Loucy (cell line): Measurements from ENCODE around the gene CLPSL1.

Experiments used
- H2AFZ ChIP-seq: fragments of 200-600 bp; sonication (generic); 2 replicates; pipeline ENCODE4 v1.6.0; 2016; ENCODE audit warnings: antibody characterized with exemption, mild to moderate bottlenecking, low read length, moderate library complexity
- H3F3A ChIP-seq: fragments of 200-600 bp; 2 replicates; pipeline ENCODE4 v1.6.0; 2016; ENCODE audit warnings: antibody characterized with exemption, low read depth, mild to moderate bottlenecking
- H3K27me3 ChIP-seq: fragments of 200-600 bp; sonication (generic); 2 replicates; pipeline ENCODE4 v1.6.1; 2014; ENCODE audit warnings: low read length, mild to moderate bottlenecking; ENCODE audit not compliant: insufficient read depth, poor library complexity, severe bottlenecking
- H3K36me3 ChIP-seq: fragments of 200-600 bp; sonication (generic); 2 replicates; pipeline ENCODE4 v1.6.1; 2016; ENCODE audit warnings: low read length; ENCODE audit not compliant: insufficient read depth
- H3K4me1 ChIP-seq: fragments of 200-600 bp; sonication (generic); 2 replicates; pipeline ENCODE4 v1.5.1; 2014; ENCODE audit warnings: low read length, mild to moderate bottlenecking; ENCODE audit not compliant: insufficient read depth, poor library complexity, severe bottlenecking
- H3K4me2 ChIP-seq: fragments of 200-600 bp; sonication (generic); 2 replicates; pipeline ENCODE4 v1.6.0; 2014; ENCODE audit warnings: antibody characterized with exemption, low read length, low read depth, mild to moderate bottlenecking; ENCODE audit not compliant: poor library complexity, severe bottlenecking
- H3K4me3 ChIP-seq: fragments of 200-600 bp; sonication (generic); 2 replicates; pipeline ENCODE4 v1.5.1; 2014; ENCODE audit warnings: low read length, mild to moderate bottlenecking, mixed read lengths; ENCODE audit not compliant: poor library complexity, severe bottlenecking
- H3K79me2 ChIP-seq: fragments of 200-600 bp; sonication (generic); 2 replicates; pipeline ENCODE4 v1.6.1; 2014; ENCODE audit warnings: low read length; ENCODE audit not compliant: insufficient read depth
- H3K9ac ChIP-seq: fragments of 200-600 bp; sonication (generic); 2 replicates; pipeline ENCODE4 v1.6.0; 2014; ENCODE audit warnings: mild to moderate bottlenecking, low read depth, low read length, moderate library complexity; ENCODE audit not compliant: poor library complexity, severe bottlenecking
- H3K9me2 ChIP-seq: fragments of 200-600 bp; sonication (generic); replicated peaks from 2 replicates; pipeline ENCODE4 v1.6.1; 2016; ENCODE audit warnings: low read depth, low read length, mixed read lengths
- H3K9me3 ChIP-seq: fragments of 200-600 bp; sonication (generic); 2 replicates; pipeline ENCODE4 v1.6.1; 2014; ENCODE audit warnings: mild to moderate bottlenecking, antibody characterized with exemption, low read length, low read depth; ENCODE audit not compliant: insufficient read depth
- H4K20me1 ChIP-seq: fragments of 200-600 bp; sonication (generic); 2 replicates; pipeline ENCODE4 v1.6.0; 2014; ENCODE audit warnings: antibody characterized with exemption, low read length, mild to moderate bottlenecking; ENCODE audit not compliant: insufficient read depth, poor library complexity, severe bottlenecking
- CTCF ChIP-seq: fragments of 200-600 bp; sonication (generic); conservative IDR thresholded peaks from 2 replicates; pipeline ENCODE4 v1.5.1; 2014; ENCODE audit warnings: mild to moderate bottlenecking, antibody characterized with exemption, low read length
- EZH2phosphoT487 ChIP-seq: fragments of 200-600 bp; IDR thresholded peaks from 2 replicates; pipeline ENCODE4 v1.6.1; 2018; ENCODE audit warnings: antibody characterized with exemption, mild to moderate bottlenecking, moderate library complexity, borderline replicate concordance

The CLPSL1 gene

GRCh38 chr6:35736982-35737412 is 43.8 kb upstream of the CLPSL1 start, which contains the start of gene ARMC12:
TSS of gene ARMC12 (plus strand) at chr6:35737032. CDS start at chr6:35737109, 77 bp downstream.
- Histone ChIP-seq H2AFZ (peak within 1 kb of the TSS; percentile 69), H3K27me3 (no peaks in the 10 kb centered on the region), H3K4me2 (peak within 1 kb of the TSS; percentile 8), H4K20me1 (no peaks in the 10 kb centered on the region), H3K9ac (peak within 1 kb of the TSS; percentile 2), H3K9me3 (no peaks in the 10 kb centered on the region), H3K9me2 (no peaks in the 10 kb centered on the region), H3K4me1 (peaks cover 28% of the 10 kb centered on the region), H3K4me3 (no peak within 1 kb of the TSS), H3K36me3 (no peaks in the 10 kb centered on the region), H3F3A (no peaks in the 10 kb centered on the region), H3K79me2 (0 out of 2 replicates have a peak, but pooled peaks cover 4% of the 10 kb centered on the region)
- no peak for TF ChIP-seq EZH2phosphoT487
- TF ChIP-seq CTCF: no peak

- Histone ChIP-seq H3K27me3 (no peaks in the 10 kb centered on the region), H3F3A (no peaks in the 10 kb centered on the region), H3K4me2 (no peak overlapping the region), H3K36me3 (no peaks in the 10 kb centered on the region), H3K9ac (no peak overlapping the region), H3K9me2 (no peaks in the 10 kb centered on the region), H3K4me1 (peaks cover 22% of the 10 kb centered on the region), H2AFZ (peak overlapping the region; percentile 69), H4K20me1 (no peaks in the 10 kb centered on the region), H3K9me3 (no peaks in the 10 kb centered on the region), H3K79me2 (0 out of 2 replicates have a peak, but pooled peaks cover 4% of the 10 kb centered on the region), H3K4me3 (no peak overlapping the region)
- TF ChIP-seq EZH2phosphoT487 (no peak), CTCF (peak; percentile 88)
Observed at GRCh38 chr6:35737413-35738211, 43.2 kb upstream of the CLPSL1 start.

DNA sequence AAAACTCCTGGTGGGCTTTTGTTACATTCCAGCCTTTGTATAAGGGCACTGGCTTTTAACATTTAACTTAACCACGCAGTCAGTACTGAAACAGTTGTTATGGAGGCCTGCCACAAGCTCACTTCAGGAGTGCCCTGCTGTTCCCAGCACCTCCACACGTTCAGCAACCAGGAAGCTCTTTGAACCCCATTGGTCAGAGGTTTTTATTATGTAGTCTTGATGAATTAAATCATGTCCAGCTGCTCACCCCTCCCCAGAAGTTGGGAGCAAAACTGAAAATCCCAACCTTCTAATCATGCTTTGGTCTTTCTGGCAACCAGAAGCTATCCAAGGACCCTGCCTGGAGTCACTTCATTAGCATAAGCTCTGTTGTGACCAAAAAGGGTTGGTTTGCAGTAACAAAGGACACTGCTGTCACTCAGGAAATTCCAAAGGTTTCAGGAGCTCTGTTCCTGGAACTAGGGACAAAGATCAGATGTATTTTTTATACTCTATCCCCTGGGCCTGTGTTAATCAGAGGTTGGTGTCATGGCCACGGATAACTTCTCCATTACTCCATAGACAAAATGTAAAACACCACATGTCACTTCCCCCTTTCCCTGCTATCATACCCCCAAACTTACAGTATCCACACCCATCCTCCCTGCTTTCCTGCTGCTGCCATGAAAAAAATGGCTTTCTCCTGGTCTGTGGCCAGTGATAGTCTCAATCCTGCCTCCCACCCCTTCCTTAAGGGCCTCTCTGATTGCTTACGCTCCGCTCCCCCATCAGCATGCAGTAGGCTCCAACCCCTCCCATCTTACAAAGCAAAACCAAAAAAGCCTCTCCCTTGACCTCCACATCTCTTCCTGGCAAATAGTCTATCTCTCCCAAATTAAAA is 40.9 kb upstream of the CLPSL1 start:
- no peak for TF ChIP-seq EZH2phosphoT487
- no peak for TF ChIP-seq CTCF
- no peak overlapping the region for H2AFZ ChIP-seq
- no peaks in the 10 kb centered on the region for H3K27me3 ChIP-seq
- no peak overlapping the region for H3K4me2 ChIP-seq
- H4K20me1 ChIP-seq: no peaks in the 10 kb centered on the region
- H3K79me2 ChIP-seq: no peaks in the 10 kb centered on the region
- no peaks in the 10 kb centered on the region for H3K36me3 ChIP-seq
- no peak overlapping the region for H3K4me3 ChIP-seq
- H3K4me1 ChIP-seq: peaks cover 8% of the 10 kb centered on the region
- H3F3A ChIP-seq: no peaks in the 10 kb centered on the region
- H3K9ac ChIP-seq: no peak overlapping the region
- H3K9me2 ChIP-seq: no peaks in the 10 kb centered on the region
- H3K9me3 ChIP-seq: no peaks in the 10 kb centered on the region
